Fibroblast of lung (primary cell): Measurements from ENCODE around the gene TMEM178B.

Experiments
- CTCF ChIP-seq, 2 donors: IDR thresholded peaks in 1 of 2; conservative IDR thresholded peaks in 1 of 2; 1 replicate in 1 of 2; 2 replicates in 1 of 2; pipeline ENCODE4 v1.5.1; 2011 to 2012; ENCODE audit warnings: low read length in 2 of 2, control low read depth in 1 of 2, inconsistent platforms in 1 of 2, low read depth in 1 of 2, mild to moderate bottlenecking in 1 of 2
- EZH2 ChIP-seq: IDR thresholded peaks from 2 replicates; pipeline ENCODE4 v1.5.1; 2012; ENCODE audit warnings: low read length, control low read depth, mild to moderate bottlenecking; ENCODE audit errors: missing control alignments

- no peak for TF ChIP-seq CTCF (conservative IDR thresholded peaks at IDR 0.05 in 1 of 2, IDR thresholded peaks at IDR 0.05 in 1 of 2; ENCODE audit: low read depth in 1 of 2, low read length in 2 of 2)
- TF ChIP-seq EZH2, result no peak
Measured at GRCh38 chr7:141402277-141402996, 328.6 kb downstream of the TMEM178B start.
